ENCODE data around the gene ZFR2.
A peak's percentile ranks its signal among the peaks of the same experiment; 100 is the strongest.
"Not testable (repeated sequence)": the region's sequence is repeated elsewhere in the genome, so short reads cannot be mapped to it uniquely, and the experiment has no call there.

The ZFR2 gene

DNA sequence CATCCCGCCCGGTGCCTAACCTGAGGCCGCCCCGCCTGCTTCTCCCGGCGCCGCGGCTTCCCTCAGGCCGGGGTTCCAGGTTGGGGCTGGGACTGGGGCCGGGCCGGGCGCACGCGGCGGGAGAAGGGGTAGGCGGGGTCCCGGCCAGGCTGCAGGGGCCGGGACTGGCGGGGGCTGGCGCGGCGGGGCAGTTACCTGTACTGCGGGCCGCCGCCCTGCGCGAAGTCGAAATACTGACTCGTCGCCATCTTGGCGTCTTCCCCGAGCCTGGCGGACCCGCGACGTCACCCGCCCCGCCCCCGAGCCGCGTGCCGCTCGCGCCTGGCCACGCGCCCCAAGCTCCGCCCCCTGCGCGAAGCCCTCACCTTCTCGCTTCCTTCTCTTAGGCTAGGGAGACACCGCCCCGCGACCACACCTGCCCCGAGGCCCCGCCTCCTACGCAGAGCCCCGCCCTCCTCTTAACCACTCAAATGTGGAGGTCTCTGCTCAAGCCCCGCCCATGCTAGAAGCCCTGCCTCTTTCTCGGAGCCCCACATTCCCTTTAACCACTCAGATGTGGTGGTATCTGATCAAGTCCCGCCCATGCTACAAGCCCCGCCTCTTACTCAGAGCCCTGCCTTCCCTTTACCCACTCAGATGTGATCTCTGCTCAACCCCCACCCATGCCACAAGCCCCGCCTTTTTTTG lies at the start of gene ZFR2:
Gene ZFR2, minus strand, starts transcription at position 269 of the 687 bp plus-strand sequence. Its CDS starts 21 bp downstream, at position 248.
- DNase-seq = peak; percentile 27

DNA sequence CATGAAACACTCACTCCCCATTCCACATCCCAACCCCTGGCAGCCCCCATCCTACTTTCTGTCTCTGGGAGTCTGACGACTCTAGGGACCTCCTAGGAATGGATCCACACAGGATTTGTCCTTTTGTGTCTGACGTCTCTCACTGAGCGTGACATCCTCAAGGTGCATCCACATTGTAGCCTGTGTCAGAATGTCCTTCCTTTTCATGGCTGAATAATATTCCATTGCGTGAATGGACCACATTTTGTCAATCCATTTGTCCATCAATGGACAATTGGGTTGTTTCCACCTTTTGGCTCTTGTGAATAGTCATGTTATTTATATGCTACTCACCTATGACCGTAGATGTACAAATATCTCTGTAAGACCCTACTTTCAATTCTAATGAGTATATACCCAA lies 47.2 kb upstream of the ZFR2 start:
- no peak for DNase-seq

DNA sequence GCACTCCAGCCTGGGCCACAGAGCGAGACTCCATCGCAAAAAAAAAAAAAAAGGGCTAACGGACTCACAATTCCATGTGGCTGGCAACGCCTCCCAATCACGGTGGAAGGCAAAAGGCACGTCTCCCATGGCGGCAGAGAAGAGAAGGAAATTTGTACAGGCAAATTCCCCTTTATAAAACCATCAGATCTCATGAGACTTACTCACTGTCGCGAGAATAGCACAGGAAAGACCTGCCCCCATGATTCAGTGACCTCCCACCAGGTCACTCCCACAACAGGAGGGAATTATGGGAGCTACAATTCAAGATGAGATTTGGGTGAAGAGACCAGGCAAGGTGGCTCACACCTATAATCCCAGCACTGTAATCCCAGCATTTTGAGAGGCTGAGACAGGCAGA lies 45.4 kb upstream of the ZFR2 start:
- DNase-seq = no peak

DNA sequence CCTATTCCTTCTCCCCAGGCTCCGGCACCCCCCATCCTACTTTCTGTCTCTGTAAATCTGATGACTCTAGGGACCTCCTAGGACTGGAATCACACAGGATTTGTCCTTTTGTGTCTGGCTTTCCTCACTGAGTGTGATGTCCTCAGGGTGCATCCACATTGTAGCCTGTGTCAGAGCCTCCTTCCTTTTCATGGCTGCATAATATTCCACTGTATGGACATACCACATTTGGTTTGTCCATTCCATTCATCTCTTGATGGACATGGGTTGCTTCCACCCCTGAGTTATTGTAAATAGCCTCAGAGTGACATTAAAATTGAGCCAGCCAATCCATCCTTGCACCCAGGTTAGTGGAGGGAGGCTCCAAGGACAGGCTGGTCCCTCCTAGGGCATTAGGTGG lies 41.3 kb upstream of the ZFR2 start:
- no peak for DNase-seq

DNA sequence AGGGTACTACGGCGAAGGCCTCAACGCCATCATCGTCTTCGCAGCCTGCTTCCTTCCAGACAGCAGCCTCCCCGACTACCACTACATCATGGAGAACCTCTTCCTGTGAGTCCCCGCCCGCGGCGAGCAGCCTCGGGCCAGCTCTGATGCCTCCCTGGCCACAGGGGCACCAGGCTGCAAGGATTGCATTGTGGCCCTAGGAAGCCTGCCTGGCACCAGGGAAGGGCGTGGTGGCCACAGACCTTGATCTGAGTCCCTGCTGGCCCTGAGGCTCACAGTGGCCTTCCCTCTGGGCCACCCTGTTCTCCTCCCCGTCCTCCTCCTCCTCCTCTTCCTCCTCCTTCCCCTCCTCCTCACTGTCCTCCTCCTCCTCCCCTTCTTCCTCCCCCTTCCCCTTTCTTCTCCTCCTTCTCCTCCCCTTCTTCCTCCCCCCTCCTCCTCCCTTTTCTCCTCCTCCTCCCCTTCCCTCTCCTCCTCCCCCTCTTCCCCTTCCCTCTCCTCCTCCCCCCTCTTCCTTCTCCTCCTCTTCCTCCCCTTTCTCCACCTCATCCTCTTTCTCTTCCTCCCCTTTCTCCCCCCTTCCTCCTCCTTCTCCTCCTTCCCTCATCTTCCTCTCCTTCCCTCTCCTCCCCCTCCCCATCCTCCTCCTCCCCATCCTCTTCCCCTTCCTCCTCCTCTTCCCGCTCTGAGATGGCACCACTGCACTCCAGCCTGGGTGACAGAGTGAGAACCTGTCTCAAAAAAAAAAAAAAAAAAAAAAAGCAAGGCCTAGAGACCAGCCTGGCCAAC lies 39.6 kb upstream of the ZFR2 start:
- DNase-seq = no peak

DNA sequence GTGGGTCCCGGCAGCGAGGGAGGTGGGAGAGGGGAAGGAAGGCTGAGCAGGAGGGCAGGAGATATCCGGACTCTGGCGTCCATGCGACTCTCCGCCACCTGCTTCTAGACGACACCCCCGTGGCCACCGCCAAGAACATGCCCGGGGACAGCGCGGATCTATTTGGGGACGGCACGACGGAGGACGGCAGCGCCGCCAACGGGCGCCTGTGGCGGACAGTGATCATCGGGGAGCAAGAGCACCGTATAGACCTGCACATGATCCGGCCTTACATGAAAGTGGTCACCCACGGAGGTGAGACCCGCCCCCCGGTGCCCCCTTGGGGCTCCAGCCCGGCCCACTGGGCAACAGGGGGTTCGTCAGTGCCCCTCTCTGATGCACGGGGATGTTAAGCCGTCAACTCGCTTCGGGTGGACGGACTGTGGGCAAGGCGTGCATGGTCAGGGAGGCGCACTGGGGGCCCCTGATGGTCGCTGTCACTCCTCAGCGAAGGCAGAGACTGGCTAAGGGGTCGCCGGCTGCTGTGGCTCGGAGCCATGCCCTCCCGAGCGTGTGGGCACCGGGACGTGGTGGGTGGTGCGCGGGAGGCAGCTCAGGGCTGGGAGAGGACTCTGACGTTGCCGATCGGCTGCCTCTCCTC lies 38.9 kb upstream of the ZFR2 start:
- DNase-seq = no peak

DNA sequence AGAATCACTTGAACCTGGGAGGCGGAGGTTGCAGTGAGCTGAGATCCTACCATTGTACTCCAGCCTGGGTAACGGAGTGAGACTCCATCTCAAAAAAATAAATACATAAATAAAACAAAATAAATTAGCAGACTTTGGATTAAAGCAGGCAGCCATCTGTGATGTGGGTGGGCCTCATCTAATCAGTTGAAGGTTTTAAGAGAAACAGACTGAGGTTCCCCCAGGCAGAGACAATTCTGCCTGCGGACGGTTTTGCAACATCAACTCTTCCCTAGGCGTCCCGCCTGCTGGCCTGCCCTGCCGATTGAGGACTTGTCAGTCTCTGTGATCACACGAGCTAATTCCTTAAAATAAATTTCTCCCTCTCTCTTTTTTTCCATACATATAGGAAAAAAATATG lies 35.4 kb upstream of the ZFR2 start:
- DNase-seq = no peak

DNA sequence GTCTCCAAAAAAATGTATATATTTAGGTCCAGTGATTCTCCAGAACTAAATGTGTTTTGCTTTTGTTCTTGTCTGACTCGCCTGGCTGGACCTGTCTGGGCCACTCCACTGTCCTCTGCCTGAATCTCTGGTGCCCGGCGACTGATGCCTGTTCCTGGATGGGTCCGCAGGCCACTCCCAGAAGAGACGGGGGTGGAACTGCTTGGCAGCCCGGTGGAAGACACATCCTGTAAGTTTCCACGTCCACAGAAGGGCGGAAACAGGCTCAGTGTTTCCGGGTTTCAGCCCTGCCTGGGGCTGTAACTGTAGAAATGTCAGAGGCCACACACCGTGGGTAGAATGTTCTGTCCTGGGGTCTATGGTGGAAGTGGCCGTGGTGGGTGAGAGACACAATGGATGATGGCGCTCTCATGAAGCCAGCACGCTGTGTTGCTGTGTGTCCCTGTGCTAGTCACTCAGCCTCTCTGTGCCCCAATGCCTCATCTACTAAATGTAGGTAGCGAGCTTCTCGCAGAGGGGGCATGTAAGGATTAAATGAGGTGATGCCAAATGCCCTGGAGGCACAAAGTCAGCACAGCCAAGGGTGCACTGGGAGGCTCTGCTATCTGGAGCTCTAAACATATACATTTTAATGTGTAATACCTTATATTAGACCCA lies 33.6 kb upstream of the ZFR2 start:
- no peak for DNase-seq

DNA sequence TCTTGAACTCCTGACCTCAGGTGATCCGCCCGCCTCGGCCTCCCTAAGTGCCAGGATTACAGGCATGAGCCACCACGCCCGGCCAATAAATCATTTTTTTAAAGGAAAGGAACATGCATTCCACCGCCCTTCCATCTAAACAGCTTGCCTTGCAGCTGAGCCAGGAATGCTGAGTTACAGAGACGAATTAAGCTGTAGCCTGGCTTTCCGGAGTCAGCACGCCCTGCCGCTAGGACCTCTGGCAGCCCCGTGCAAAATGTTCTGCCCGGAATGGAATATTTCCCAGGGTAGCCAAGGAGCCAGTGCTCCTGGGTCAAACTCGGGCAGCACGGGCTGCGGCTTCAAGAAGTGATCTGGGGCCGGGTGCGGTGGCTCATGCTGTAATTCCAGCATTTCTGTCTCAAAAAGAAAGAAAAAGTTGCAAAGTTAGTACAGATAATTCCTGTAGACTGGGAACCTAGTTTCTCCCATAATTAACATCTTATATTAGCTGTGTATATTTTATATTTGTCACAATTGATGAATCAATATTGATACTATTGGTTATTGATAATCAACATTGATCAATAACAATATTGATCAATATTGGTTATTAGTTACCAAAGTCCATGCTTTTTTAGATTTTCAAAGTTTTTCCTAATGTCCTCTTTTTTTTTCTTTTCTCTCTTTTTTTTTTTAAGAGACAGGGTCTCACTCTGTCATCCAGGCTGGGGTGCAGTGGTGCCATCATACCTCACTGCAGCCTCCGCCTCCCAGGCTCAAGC lies 30.9 kb upstream of the ZFR2 start:
- no peak for DNase-seq

DNA sequence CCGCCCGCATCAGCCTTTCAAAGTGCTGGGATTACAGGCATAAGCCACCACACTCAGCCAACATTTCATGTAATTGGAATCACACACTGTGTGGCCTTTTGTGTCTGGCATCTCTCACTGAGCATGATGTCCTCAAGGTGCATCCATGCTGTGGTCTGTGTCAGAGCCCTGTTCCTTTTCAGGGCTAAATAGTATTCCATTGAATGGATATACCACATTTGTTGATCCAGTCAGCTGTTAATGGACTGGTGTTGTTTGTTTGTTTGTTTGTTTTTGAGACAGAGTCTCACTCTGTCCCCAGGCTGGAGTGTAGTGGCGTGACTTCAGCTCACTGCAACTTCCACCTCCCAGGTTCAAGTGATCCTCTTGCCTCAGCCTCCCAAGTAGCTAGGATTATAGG lies 29.6 kb upstream of the ZFR2 start:
- DNase-seq = no peak

DNA sequence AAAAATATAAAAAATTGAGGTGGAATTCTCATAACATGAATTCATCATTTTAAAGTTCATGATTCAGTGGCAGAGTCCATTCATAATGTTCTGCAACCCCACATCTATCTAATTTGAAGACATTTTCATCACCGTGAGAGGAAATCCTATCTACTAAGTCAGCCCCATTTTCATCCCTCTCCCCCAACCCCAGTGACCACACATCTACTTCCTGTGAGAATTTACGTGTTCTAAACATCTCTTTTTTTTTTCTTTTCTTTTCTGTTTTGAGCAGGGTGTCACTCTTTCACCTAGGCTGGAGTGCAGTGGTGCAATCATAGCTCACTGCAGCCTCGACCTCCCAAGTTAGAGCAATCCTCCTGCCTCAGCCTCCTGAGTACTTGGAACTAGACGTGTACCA lies 29.1 kb upstream of the ZFR2 start:
- DNase-seq = no peak

DNA sequence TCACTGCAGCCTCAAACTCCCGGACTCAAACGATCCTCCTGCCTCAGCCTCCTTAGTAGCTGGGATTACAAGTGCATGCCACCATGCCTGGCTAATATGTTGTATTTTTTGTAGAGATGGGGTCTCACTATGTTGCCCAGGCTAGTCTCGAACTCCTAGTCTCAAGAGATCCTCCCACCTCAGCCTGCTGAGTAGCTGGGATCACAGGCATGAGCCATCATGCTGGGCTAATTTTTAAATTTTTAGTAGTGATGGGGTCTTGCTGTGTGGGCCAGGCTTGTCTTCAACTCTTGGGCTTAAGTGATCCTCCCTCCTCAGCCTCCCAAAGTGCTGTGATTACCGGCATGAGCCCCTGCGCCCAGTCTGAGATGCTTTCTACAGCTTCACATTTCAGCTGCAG lies 26.9 kb upstream of the ZFR2 start:
- DNase-seq = no peak

DNA sequence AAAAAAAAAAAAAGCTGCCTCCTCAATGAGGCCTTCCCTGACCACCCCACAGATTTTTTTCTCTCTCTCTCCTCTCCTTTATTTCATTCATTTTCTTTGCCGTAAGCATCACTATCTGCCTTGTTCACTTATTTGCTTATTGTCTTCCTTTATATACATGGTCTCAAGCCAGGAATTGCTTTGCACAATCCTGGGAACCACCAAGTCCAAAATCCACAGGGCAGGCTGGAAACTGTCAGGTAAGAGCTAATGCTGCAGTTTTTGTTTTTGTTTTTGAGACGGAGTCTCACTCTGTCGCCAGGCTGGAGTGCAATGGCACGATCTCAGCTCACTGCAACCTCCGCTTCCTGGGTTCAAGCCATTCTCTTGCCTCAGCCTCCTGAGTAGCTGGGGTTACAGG lies 26.1 kb upstream of the ZFR2 start:
- DNase-seq = not testable (repeated sequence)

DNA sequence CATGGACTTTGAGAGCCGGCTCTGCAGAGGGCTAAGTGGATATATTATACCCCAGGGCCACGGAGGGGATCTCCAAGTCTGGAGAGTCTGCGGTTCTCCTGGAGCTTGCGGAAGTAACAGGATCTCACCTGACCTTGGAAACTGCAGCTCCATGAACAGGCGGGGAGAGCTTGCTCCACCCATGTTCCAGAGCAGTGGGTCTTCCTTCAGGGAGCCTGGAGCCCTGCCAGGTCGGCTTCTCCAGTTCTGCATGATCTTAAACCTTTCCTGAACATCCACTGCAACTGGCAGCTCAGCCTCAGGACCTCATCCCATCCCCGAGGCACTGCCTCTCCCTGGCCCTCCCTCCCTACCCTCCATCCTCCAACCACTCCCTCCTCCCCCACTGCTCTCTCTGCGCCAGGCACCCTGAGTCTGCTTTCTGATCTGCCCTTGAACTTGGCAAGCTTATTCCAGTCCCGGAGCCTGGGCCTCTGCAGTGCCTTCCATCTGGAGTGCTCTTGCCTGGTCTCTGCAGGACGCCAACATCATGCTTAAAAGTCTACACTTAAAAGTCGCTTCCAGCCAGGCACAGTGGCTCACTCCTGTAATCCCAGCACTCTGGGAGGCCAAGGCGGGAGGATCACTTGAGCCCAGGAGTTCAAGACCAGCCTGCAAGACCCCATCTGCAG lies 24.8 kb upstream of the ZFR2 start:
- DNase-seq = no peak

DNA sequence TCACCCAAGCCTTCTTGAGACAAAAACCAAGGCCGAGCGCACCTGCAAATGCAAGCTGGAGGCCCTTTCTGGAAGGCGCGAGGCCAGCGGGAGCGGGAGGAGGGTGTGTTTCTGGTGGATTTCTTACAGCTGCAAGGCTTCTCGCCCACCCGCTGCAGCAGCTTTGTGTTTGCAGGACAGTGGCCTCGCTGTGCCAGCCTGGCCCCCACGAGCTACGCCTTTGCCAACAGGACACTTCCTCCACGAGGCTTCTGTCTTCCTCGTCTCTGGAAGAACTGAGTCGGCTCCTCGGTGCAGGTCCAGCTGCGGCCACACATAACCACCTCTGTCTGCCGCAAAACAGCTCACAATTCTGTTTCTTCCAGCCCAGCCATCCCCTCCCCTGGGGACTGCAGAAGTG lies 21.8 kb upstream of the ZFR2 start:
- no peak for DNase-seq

DNA sequence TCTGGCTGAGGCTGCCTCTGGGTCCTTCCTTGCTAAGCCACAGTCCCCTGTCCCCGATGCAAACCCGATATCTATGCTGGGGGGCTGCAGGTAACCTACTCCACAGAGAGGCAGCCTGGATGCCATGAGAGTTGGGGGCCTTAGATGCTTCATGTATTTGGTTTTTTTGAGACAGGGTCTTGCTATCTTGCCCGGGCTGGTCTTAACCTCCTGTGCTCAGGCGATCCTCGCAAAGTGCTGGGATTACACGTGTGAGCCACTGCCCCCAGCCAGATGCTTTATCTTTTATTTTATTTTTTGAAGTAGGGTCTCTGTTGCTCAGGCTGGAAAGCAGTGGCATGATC lies 13.2 kb upstream of the ZFR2 start:
- DNase-seq = no peak

DNA sequence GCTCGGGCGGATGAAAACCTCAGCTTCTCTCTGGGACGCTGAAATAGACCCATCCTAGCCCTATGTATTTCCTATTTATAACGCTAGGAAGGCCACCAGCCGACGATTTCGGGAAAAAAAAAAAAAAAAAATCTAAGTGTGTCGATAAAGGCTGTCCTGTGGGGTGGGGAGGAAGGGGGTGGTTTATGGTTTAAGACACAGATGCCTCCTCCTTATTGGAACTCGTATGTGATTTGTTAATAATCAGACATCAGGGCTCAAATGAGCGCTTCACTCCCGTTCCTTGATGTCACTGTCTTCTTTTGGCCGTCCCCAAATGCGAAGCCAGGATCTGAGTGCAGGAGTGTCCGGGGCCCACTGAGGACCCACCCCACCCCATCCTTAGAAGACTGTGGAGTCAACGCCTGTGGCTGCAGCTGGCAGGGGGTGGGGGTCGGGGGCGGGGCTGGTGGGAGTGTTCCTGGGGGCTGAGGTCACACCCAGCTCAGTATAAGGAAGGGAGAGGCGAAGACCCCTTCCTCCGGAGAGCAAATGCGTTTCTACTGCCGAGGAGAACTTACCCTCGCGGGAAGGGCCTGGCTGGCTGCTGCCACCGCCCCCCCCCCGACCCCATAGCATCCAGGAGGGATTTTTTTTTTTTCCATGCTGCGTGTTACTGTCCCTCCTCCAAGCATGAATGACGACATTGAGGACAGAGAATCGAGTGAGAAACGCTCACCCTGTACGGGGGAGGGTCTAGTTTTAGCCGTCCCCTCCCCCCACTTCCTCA lies 12.6 kb upstream of the ZFR2 start:
- DNase-seq = no peak

DNA sequence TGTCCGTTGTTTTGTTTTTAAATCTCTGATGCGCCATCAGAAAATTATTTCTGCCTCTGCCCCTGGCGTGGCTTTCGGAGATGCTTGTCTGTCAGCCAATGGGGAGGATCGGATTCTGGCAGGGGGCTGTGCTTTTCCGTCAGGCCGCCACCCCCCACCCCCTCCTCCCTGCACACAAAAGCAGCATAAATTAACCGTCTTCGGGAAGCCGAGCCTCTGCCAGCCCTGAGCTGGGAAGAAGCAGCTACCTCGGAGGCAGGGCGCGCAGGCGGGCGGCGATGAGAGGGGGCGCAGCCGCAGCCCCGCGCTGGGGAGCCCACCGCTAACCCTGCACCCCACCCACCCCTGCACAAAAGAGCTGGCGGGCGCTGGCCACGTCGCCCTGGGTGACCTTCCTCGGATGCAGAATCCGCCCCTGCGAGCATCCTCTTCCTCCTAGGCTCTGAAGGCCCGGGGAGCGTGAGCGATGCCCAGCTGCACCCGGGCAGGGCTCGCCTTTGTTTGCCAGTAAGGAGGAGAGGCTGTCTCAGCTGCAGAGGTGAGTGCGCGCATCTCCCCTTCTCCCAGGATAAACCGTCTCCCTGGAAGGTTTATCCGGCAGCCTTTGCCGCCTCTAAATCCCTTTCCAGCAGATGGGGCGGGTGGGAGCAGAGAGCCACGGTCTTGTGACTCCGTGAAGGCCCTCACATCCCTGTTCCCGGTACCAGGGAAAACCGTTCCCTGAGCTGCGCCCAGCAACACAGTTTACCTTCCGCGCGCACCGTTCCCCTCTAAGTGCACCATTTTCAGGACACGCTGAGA lies 11.8 kb upstream of the ZFR2 start, which contains the start of gene ATCAY:
Gene ATCAY, plus strand, starts transcription at position 215 of the 801 bp plus-strand sequence. CDS start 5,083 bp downstream, outside the sequence.
- no peak for DNase-seq

DNA sequence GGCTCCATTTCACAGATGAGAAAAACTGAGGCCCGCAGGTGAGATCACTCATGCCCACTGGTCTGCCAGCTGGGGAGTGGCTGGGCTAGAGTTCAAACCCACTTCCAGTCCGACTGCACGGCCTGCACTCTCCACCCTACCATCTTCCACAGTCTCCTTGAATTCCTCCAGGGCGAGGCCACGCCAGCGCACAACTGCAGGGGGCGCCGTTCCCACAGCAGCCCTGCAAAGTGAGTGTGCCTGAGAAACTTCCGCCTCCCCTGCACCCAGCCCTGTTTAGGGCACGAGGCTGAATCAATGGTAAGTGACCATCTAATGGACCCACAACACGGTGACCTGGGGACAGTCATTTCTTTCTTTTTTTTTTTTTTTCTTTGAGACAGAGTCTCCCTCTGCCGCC lies 10.8 kb upstream of the ZFR2 start:
- no peak for DNase-seq

DNA sequence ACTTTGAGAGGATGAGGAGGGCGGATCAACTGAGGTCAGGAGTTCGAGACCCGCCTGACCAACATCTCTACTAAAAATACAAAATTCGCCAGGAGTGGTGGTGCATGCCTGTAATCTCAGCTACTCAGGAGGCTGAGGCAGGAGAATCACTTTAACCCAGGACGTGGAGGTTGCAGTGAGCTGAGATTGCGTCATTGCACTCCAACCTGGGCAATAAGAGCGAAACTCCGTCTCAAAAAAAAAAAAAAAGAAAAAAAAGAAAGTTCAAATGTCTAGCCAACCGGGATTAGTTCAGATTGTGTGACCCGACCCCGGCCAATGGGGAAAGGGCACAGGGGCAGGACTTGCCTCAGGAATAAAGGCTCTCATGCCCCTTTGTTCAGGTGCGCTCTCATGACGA lies 5.9 kb upstream of the ZFR2 start:
- not testable (repeated sequence) for DNase-seq

DNA sequence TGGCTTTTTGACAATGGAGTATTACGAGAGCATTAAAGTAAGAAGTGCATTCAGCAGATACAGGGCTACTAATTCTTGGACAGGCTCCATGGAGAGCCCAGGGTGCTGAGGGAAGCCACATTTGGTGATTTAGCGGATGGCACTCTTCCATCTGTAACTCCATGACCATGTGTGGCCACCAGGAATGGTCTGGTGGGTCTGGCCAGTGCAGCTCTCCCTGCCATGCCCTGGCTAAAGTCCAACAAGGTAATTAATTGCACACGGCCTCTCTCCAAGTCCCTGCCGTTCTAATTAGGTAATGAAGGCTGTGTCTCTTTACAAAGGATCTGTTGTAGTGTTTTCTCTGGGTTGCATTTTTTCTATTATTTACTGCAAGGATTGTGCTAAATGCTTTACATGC lies 4.3 kb upstream of the ZFR2 start:
- DNase-seq = no peak

All from activated naive CD4-positive, alpha-beta T cell treated with Interleukin-2 at 50 U/mL for 16 hours (primary cell).